Panc1 (cell line): ENCODE results near the gene TBC1D16. TPM values are rescaled to one million over a fixed set of nuclear protein-coding genes. Genes with fewer than 3 reads are reported as not detected.

Experiments
- ATAC-seq: fragments of 200-7000 bp; cut with Tn5 transposase; 2 replicates; pipeline ENCODE4 v1.9.1; 2020; ENCODE audit warnings: mild to moderate bottlenecking, moderate library complexity
- BruUV-seq: library from RNA; stranded (reverse); fragments of 400-500 nt; replicated peaks from 2 replicates; lab custom pipeline; 2021; lab: Mats Ljungman, UMichigan
- CTCF ChIA-PET: fragments of 300-600 bp; sonication (Branson Sonifier 250); formaldehyde crosslinking; loops from one replicate; lab custom pipeline; 2022; ENCODE audit warnings: antibody characterized with exemption; lab: Charles Lee
- POLR2A ChIA-PET: fragments of 300-600 bp; sonication (Branson Sonifier 250); formaldehyde crosslinking; loops from one replicate; lab custom pipeline; 2022; ENCODE audit warnings: antibody characterized with exemption; lab: Charles Lee
- DNase-seq: peaks from one replicate; pipeline ENCODE4 v3.0.0-alpha.2; 2010; ENCODE audit warnings: low read depth, low spot score
- H3K27ac ChIP-seq: 2 replicates; pipeline ENCODE4 v1.5.1; 2011; ENCODE audit warnings: mild to moderate bottlenecking, low read length, inconsistent platforms
- H3K27me3 ChIP-seq: fragments of 200-500 bp; sonication (Bioruptor generic); 2 replicates; pipeline ENCODE4 v1.6.0; 2014; ENCODE audit warnings: low read length, inconsistent platforms; ENCODE audit not compliant: control insufficient read depth, insufficient read depth
- H3K36me3 ChIP-seq: fragments of 200-500 bp; sonication (Bioruptor generic); 2 replicates; pipeline ENCODE4 v1.5.1; 2014; ENCODE audit warnings: inconsistent platforms, mild to moderate bottlenecking, low read length, moderate library complexity; ENCODE audit not compliant: control insufficient read depth, insufficient read depth
- H3K4me1 ChIP-seq: 2 replicates; pipeline ENCODE4 v1.5.1; 2011; ENCODE audit warnings: inconsistent platforms, mild to moderate bottlenecking, low read length, moderate library complexity; ENCODE audit not compliant: control insufficient read depth, insufficient read depth
- H3K4me3 ChIP-seq, 2 experiments: 2 replicates each; pipeline ENCODE4 v1.5.1; 2011 to 2012; ENCODE audit warnings: low read depth in 2 of 2, low read length in 2 of 2, mild to moderate bottlenecking in 2 of 2, inconsistent platforms in 1 of 2, moderate library complexity in 1 of 2
- H3K9me3 ChIP-seq: fragments of 200-500 bp; sonication (Bioruptor generic); 2 replicates; pipeline ENCODE4 v1.5.1; 2014; ENCODE audit warnings: low read depth, mild to moderate bottlenecking, inconsistent platforms, low read length, moderate library complexity; ENCODE audit not compliant: control insufficient read depth, insufficient read depth
- CTCF ChIP-seq: fragments of 450-650 bp; IDR thresholded peaks from 2 replicates; pipeline ENCODE4 v1.5.1; 2017; ENCODE audit warnings: mild to moderate bottlenecking
- POLR2AphosphoS5 ChIP-seq: IDR thresholded peaks from 2 replicates; pipeline ENCODE4 v1.6.1; 2012; ENCODE audit warnings: mild to moderate bottlenecking, low read depth, low read length, moderate library complexity
- REST ChIP-seq, 2 experiments: IDR thresholded peaks; 2 replicates each; pipeline ENCODE4 v1.6.1; 2011 to 2012; ENCODE audit warnings: low read depth in 2 of 2, control low read depth in 1 of 2, low read length in 1 of 2, mild to moderate bottlenecking in 1 of 2, moderate library complexity in 1 of 2; ENCODE audit not compliant: insufficient read depth in 1 of 2
- SIN3A ChIP-seq: IDR thresholded peaks from 2 replicates; pipeline ENCODE4 v1.6.1; 2012; ENCODE audit warnings: low read depth, mild to moderate bottlenecking, low read length, moderate library complexity, borderline replicate concordance; ENCODE audit not compliant: insufficient read depth
- TCF7L2 ChIP-seq: IDR thresholded peaks from 2 replicates; pipeline ENCODE4 v1.6.1; 2011; ENCODE audit warnings: mild to moderate bottlenecking, low read depth, low read length, inconsistent platforms
- in situ Hi-C: cut with HindIII; loops from 2 replicates; pipeline ENCODE4 v1.10.0; 2016; ENCODE audit warnings: low sequenced_read_pairs, low pct_unique_long_range_greater_than_20kb
- intact Hi-C: fragments of 100-400 bp; cut with micrococcal nuclease; formaldehyde crosslinking; loops from one replicate; pipeline ENCODE4 v1.10.0; 2022; ENCODE audit not compliant: unreplicated experiment
- total RNA-seq: library from RNA; stranded (reverse); gene quantifications from one replicate; pipeline ENCODE4 v1.2.1, GENCODE V29; 2021; ENCODE audit not compliant: unreplicated experiment

TBC1D16 gene
- total RNA-seq, 1 experiment from 2014 or later, result 41.6 TPM

- BruUV-seq, result no TSS peak
- TF ChIP-seq SIN3A, result no peak
- no peak for TF ChIP-seq TCF7L2
- no peak for TF ChIP-seq CTCF
- no peak for TF ChIP-seq POLR2AphosphoS5
- TF ChIP-seq REST (IDR thresholded peaks at IDR 0.05; ENCODE audit: insufficient read depth in 1 of 2, low read depth in 2 of 2, low read length in 1 of 2), result no peak
- ATAC-seq (no peak), DNase-seq (no peak)
- Histone ChIP-seq H3K4me3 (no peak overlapping the region), H3K4me1 (no peaks in the 10 kb centered on the region), H3K36me3 (no peaks in the 10 kb centered on the region), H3K9me3 (no peaks in the 10 kb centered on the region), H3K27ac (no peak overlapping the region), H3K27me3 (no peaks in the 10 kb centered on the region)
- ChIA-PET POLR2A (no interaction called here), CTCF (interaction anchor here (0.5 to 1.3 kb wide), 3 partner anchors 28 to 161 kb away, joined by 3 to 4 read pairs (median 3); no protein-coding TSS in a partner anchor)
- intact Hi-C loops, result no loop called here
- in situ Hi-C loops, result no loop called here
Observed at GRCh38 chr17:79969906-79970305, 65.8 kb downstream of the TBC1D16 start.

- H3K4me3 ChIP-seq, result no peak overlapping the region
- no TSS peak for BruUV-seq
- intact Hi-C loops, result no loop called here
- ChIA-PET CTCF (no interaction called here), POLR2A (no interaction called here)
- H3K27me3 ChIP-seq, result no peaks in the 10 kb centered on the region
- ATAC-seq, result no peak
- H3K36me3 ChIP-seq, result no peaks in the 10 kb centered on the region
- no peak overlapping the region for H3K27ac ChIP-seq
- DNase-seq, result no peak
- no peaks in the 10 kb centered on the region for H3K9me3 ChIP-seq
- H3K4me1 ChIP-seq, result no peaks in the 10 kb centered on the region
- TF ChIP-seq POLR2AphosphoS5 (no peak), TCF7L2 (no peak), SIN3A (no peak), CTCF (no peak), REST (IDR thresholded peaks at IDR 0.05; ENCODE audit: insufficient read depth in 1 of 2, low read depth in 2 of 2, low read length in 1 of 2) (no peak)
- in situ Hi-C loops, result no loop called here
Observed at GRCh38 chr17:79968116-79968515, 67.6 kb downstream of the TBC1D16 start.
